ENCODE results near the gene CD248.
A peak's percentile ranks its signal among the peaks of the same experiment; 100 is the strongest.
"Not testable (repeated sequence)": the region's sequence is repeated elsewhere in the genome, so short reads cannot be mapped to it uniquely, and the experiment has no call there.

CD248 gene

DNA sequence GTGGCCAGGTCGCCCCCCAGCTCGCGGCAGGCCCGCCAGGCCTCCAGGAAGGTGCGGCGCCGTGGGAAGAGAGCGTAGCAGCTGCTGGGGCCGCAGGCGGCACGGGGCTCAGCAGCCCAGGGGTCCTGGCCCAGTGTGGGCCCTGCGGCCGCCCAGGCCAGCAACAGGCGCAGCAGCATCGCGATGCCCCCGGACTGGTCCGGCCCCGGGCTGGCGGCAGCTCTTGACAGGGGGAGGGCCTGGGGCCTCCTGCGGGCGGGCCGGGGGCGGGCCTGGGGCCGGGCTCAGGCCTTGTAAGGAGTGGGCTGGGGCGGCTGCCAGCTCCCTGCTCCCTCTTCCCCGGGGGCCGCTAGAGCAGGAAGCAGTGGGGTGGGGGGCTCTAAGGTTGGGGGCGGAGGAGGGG, at the start of gene CD248:
CD248 (minus strand) TSS at position 196 of the 403 bp plus-strand sequence; CDS start at position 179, 17 bp downstream.
- peak; percentile 38 for DNase-seq

- DNase-seq, result no peak
Observed at GRCh38 chr11:66365711-66366619, 49.1 kb upstream of the CD248 start.

GRCh38 chr11:66365166-66365565, 48.3 kb upstream of the CD248 start:
- DNase-seq, result no peak

- peak; percentile 32 for DNase-seq
Observed at GRCh38 chr11:66363805-66364535, 47.1 kb upstream of the CD248 start.

- DNase-seq, result no peak
Observed at GRCh38 chr11:66363187-66363601, 46.4 kb upstream of the CD248 start.

DNA sequence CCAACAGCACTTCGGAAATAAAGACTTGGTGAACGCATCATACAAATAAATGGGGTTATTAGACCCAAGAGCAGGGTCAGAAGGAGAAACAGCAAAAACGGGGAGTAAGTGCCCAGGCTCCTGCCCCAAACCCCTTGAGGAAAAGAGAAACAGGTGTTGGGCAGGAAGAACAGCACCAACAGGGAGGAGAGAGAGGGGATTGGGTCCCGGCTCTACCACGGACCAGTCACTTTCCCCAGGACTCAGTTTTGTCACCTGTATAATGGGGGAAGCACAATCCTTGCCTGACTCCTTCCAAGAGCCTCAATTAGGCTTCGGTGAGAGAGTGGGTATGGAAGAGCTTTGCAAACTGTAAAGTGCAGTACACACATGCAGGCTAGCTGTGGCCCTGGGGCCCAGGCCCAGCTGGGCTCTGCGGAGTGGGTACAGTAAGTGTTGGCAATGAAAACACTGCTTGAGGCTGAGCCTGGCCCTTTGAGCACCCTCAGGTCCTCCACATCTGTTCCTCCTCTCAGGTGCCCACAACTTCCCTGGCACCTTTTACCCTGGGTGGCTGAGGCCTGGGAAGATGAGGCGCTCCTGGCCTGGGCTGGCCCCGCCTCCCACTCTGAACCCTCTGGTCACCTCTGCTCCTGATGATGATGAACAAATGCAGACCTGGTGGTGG, 45.8 kb upstream of the CD248 start:
- no peak for DNase-seq

DNA sequence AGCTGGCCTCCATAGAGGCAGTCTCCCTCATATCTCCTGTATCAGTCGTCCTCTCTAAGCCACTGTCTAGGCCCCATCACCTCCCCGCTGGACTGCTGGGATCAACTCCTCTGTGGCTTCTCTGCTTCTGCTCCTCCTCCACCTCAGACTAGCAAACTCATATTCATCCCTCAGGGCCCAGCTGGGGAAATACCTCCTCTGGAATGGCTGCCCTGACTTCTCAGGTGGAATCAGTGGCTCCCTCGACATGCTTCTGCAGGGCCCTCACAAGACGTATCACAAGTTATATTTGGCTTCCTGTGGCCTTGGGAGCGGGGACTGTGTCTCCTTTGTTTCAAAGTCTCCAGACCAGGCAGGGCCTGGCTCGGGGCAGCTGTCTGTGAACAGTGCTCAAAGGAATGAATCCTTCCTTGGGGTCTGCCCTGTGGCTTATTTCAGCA, 44.7 kb upstream of the CD248 start:
- DNase-seq, result no peak

GRCh38 chr11:66360406-66361073, 43.7 kb upstream of the CD248 start:
- DNase-seq, result no peak

- no peak for DNase-seq
Observed at GRCh38 chr11:66359662-66360087, 42.8 kb upstream of the CD248 start.

DNA sequence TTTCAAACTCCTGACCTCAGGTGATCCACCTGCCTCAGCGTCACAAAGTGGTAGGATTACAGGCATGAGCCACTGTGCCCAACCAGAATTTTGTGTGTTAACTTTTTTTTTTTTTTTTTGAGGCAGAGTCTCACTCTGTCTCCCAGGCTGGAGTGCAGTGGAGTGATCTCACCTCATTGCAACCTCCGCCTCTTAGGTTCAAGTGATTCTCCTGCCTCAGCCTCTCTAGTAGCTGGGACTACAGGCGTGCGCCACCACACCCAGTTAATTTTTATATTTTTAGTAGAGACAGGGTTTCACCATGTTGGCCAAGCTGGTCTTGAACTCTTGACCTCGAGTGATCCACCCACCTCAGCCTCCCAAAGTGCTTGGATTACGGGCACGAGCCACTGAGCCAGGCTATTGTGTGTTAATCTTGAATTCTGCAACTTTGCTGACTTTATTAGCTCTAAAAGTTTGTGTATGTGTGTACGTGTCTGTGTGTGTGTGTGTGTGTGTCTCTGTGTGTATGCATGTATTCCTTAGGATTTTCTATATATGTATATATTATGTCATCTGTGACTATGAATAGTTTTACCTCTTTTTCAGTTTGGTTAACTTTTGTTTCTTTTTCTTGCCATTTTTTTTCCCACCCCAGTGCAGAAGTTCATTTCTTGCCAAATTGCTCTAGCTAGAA, 33.9 kb upstream of the CD248 start:
- DNase-seq, result not testable (repeated sequence)

DNA sequence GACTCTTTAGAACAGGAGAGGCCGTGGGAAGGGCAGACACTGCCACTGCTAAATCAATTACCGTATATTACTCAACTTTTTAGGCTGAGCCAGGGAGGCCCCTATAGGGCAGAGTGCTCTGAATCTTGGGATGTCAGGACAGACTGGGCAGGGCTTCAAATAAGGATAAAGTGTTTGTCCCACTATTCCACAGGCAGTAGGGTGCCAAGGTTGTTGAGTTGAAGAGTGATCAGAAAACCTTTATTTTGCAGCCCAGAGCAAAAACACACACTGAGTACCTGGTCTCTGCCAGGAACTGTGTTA, 32.2 kb upstream of the CD248 start:
- no peak for DNase-seq

GRCh38 chr11:66347425-66348276, 30.8 kb upstream of the CD248 start, which contains the start of gene B4GAT1:
Gene B4GAT1 (minus strand): TSS chr11:66347629. CDS start chr11:66347545, 84 bp downstream.
- peak; percentile 87 for DNase-seq

- peak; percentile 46 for DNase-seq
Observed at GRCh38 chr11:66346476-66347424, 29.9 kb upstream of the CD248 start.

GRCh38 chr11:66345316-66345649, 28.4 kb upstream of the CD248 start:
- no peak for DNase-seq

GRCh38 chr11:66344550-66345315, 27.9 kb upstream of the CD248 start, which contains the start of gene BRMS1:
Gene BRMS1 (minus strand): TSS chr11:66345104. CDS start chr11:66342234, 2,870 bp downstream.
- peak; percentile 96 for DNase-seq

GRCh38 chr11:66343176-66343575, 26.3 kb upstream of the CD248 start:
- no peak for DNase-seq

GRCh38 chr11:66341502-66342126, 24.8 kb upstream of the CD248 start:
- no peak for DNase-seq

All from NCI-H146 (cell line).